GOT3 (cell line): ENCODE measurements around the gene HYAL4.
"Not testable (repeated sequence)": the region's sequence is repeated elsewhere in the genome, so short reads cannot be mapped to it uniquely, and the experiment has no call there.

Experiments used
- DNase-seq: peaks from one replicate; lab custom pipeline; 2025; ENCODE audit warnings: mixed read lengths; lab: John Stamatoyannopoulos, UW

HYAL4 gene, protein sequence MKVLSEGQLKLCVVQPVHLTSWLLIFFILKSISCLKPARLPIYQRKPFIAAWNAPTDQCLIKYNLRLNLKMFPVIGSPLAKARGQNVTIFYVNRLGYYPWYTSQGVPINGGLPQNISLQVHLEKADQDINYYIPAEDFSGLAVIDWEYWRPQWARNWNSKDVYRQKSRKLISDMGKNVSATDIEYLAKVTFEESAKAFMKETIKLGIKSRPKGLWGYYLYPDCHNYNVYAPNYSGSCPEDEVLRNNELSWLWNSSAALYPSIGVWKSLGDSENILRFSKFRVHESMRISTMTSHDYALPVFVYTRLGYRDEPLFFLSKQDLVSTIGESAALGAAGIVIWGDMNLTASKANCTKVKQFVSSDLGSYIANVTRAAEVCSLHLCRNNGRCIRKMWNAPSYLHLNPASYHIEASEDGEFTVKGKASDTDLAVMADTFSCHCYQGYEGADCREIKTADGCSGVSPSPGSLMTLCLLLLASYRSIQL

DNA sequence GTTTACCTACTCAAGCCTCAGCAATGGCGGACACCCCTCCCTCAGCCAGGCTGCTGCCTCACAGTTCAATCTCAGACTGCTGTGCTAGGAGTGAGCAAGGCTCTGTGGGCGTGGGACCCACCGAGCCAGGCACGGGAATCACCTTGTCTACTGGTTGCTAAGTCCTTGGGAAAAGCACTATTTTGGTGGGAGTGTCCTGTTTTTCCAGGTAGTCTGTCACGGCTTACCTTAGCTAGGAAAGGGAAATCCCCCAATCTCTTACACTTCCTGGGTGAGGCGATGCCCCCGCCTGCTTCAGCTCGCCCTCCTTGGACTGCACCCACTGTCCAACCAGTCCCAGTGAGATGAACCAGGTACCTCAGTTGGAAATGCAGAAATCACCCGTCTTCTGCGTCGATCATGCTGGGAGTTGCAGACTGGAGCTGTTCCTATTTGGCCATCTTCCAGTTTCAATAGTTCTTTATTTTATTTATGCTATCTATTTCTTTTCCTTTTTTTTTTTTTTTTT is at the start of gene HYAL4:
TSS of gene HYAL4 (plus strand) at position 458 of the 508 bp plus-strand sequence. CDS start 23,105 bp downstream, outside the sequence.
- no peak for DNase-seq

DNA sequence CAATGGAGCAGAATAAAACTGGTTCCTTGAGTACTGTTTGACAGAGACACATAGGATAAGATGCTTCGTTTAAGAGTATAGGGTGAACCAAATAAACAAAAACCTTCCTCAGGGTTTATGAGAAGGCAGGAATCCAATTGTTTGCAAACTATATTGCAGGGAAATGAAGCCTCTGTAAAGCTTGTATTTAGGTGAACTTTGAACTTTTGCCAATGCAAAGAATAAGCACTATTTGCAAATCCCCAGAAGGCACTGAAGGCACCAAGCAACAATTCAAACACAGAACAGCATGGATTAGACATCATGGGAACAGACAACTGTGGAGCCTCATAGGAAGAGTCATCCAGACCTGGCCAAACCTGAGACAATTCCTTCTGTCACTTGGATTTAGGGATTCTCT is 49.1 kb upstream of the HYAL4 start:
- DNase-seq, result no peak

DNA sequence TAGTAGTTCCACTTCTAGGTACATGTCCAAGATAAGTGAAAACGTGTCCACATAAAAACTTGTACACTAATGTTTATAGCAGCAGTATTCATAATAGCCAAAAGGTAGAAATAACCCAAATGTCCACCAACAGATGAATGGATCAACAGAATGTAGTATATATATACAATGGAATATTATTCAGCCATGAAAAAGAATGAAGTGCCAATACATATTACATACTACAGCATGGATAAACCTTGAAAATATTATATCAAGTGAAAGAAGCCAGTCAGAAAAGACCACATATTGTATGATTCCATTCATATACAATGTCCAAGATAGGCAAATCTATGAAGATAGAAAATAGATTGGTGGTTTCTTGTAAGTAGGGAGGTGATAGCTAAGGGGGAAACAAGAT is 48.4 kb upstream of the HYAL4 start:
- DNase-seq, result no peak

DNA sequence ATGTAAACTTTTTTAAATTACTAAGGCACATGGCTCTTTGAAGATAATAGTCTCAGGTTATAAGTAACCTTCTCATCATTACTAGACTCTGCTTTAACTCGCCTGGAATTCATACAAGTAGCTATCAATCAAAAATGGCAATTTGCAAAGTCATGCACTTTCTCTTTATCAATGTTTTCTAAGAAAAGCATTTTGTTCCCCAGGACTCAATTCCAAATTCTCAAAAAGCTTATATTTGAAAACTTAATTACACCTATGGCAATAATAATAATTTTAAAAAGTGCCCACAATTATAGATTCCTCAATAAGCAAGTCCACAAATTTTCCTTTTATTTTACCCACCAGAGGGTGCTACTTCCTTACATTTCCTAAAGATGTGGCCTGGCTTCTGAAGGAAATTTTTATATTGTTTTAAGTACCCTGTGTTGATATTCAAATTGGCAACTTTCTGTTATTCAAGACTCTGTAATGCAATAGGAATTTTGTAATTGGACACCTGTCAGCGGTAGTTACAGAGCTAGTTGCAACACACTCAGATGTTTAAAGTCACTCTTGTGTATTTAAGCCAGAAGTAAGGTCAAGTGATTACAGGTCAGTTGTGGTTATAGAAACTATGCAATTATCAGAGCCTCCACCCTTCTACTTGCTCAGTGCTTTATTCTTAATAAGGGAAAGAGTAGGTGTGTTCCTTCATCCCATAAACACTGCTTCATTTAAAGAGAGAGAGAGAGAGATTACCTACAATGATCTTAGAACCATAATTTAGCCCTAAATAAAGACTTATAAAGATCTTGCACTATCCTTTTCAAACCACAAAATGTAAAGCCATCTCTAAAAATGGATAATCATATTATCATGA is 47.1 kb upstream of the HYAL4 start:
- DNase-seq, result no peak

DNA sequence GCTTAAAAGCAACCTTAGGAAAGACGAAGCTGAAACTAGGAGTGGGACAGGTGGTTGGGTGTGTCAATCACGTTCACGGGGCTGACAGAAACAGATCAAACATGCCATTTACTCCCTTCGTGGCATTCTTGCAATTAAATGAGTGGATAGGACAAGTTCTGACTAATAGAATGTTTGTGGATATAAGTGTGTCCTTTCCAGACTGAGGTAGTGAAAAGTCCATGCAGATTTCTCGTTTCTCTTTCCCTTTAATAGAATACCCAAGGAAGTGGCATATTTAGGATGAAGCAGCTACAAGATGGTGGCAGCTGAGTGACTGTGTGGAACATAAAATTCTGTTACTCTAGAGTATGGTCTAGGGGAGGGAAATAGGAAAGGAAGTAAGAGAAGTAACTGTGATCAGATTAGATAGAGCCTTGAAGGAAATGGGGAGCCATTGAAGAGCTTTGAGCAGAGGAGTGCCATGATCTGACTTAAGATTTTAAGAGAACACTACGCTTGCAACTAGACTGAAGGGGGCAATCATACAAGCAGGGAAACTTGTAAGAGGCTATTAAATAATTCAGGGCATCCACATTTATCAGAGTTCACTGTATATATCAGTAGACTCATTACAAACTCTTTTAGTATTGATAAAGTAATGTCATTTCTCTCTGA is 46.3 kb upstream of the HYAL4 start:
- no peak for DNase-seq

DNA sequence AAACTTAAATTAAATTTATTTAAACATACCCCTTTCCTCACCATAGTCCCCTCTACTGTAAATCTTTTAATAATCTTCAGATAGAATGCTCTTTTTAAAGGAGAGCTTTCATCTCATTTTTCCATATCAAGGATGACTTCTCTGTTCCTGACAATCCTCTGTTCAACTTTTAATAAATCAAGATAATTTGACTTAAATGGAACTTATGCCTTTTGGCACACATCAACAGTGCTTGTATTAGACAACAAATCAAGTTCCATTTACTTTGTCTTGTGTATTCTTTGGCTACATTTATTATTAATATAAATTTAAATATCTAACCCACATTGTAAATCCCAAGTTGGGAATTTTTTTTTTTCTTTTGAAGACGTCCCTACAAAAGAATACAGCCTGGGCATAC is 42.7 kb upstream of the HYAL4 start:
- DNase-seq, result no peak

DNA sequence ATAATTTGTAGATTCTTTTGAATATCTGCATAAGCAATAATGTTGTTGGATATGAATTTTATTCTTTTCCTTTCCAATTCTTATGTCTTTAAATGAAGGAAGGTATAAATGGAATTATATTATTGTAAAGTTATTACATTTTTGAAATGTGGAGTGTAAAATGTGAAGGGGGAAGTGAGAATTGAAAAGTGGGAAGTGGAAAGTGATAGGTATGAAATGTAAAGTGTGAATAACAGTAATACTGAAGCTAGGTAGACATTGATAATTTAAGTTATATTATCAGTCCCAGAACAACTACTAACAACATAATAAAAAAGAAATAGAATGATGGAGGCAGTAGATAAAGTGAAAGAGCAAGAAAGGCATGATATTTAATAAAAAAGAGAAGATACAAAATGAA is 39.7 kb upstream of the HYAL4 start:
- DNase-seq, result no peak

DNA sequence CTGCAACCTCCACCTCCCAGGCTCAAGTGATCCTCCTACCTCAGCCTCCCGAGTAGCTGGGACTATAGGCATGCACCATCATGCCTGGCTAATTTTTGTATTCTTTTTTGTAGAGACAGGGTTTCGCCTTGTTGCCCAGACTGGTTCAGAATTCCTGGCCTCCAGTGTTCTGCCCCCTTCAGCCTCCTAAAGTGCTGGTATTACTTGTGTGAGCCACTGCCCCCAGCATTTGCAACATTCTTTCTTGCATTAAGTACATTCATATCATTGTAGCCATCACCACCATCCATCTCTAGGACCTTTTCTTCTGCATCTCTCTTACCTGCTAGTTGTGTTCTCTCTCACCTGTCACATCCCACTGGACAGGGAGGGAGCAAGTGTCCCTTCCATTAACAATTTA is 35.5 kb upstream of the HYAL4 start:
- DNase-seq, result no peak

DNA sequence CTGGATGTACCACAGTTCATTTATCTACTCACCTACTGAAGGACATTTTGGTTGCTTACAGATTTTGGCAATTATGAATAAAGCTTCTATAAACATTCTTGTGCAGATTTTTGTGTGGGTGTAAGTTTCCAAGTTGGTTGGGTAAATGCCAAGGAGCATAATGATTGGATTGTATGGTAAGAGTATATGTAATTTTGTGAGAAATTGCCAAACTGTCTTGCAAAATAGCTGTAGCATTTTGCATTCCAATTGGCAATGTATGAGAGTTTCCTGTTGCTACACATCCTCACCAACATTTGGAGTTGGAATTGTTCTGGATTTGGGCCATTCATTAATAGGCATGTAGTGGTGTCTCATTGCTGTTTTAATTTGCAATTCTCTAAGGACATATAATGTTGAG is 33.9 kb upstream of the HYAL4 start:
- DNase-seq, result no peak

DNA sequence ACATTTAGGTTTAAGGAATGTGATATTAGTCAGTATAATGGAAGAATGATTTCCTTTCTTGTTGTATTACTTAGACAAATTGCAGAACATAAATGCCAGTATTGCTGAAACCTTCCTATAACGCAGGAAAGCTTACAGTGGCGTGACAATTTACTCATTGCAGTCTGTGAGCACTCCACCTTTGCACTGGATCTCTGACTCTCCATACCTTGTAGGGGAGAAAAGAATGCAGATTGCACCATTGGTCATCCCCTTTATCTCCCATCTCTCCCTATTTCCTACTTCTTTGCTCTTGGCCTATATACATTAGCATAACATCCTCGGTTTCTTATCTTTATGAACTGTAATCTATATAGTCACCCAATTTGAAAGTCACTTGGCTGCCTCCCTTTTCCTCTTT is 28.1 kb upstream of the HYAL4 start:
- DNase-seq, result no peak

DNA sequence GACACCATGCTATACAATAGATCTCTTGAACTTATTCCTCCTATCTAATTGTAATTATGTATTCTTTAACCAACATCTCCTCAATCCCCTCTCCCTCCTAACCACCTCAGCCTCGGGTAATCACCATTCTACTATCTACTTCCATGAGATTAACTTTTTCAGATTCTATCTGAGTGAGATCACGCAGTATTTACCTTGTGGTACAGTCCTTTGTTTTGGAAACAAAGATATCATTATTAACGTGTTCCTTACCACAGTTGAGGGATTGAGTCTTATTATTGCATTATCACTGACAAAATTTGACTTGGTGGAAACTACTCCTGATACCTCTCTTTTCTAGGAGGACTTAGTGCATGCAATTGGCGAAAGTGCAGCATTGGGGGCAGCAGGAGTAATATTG is 26.0 kb upstream of the HYAL4 start:
- DNase-seq, result no peak

DNA sequence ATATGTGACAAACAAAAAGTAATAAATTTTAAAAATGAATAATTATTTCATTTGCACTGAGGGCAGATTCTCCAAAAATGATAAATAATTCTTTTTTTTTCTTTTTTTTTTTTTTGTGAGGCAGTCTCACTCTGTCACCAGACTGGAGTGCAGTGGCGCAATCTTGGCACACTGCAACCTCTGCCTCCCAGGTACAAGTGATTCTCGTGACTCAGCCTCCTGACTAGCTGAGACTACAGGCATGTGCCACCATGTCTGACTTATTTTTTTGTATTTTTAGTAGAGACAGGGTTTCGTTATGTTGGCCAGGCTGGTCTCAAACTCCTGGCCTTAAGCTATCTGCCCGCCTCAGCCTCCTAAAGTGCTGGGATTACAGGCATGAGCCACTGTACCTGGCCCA is 25.2 kb upstream of the HYAL4 start:
- not testable (repeated sequence) for DNase-seq

DNA sequence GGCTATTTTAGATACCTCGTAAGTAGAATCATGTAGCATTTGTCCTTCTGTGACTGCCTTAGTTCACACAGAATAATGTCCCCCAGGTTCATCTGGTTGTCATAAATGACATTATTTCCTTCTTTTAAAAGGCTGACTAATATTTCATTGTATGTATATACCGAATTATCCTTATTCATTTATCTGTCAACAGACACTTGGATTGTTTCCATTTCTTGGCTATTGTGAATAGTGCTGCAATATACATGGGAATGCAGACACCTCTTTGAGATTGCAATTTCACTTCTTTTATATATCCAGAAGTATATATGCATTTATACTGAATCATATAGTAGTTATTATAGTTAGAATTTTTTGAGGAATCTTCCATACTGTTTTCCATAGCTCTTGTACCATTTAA is 24.1 kb upstream of the HYAL4 start:
- DNase-seq, result no peak

DNA sequence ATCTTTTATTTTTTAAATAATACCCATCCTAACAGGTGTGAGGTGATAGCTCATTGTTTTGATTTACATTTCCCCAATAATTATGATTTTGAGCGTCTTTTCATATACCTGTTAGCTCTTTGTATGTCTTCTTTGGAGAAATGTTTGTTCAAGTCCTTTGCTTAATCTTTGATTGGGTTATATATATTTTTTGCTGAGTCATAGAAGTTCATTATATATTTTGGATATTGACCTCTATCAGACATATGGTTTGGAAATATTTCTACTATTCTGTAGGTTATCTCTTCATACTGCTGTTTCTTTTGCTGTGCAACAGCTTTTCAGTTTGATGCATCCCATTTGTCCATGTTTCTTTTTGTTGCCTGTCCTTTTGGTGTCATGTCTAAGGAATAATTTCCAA is 23.6 kb upstream of the HYAL4 start:
- no peak for DNase-seq

DNA sequence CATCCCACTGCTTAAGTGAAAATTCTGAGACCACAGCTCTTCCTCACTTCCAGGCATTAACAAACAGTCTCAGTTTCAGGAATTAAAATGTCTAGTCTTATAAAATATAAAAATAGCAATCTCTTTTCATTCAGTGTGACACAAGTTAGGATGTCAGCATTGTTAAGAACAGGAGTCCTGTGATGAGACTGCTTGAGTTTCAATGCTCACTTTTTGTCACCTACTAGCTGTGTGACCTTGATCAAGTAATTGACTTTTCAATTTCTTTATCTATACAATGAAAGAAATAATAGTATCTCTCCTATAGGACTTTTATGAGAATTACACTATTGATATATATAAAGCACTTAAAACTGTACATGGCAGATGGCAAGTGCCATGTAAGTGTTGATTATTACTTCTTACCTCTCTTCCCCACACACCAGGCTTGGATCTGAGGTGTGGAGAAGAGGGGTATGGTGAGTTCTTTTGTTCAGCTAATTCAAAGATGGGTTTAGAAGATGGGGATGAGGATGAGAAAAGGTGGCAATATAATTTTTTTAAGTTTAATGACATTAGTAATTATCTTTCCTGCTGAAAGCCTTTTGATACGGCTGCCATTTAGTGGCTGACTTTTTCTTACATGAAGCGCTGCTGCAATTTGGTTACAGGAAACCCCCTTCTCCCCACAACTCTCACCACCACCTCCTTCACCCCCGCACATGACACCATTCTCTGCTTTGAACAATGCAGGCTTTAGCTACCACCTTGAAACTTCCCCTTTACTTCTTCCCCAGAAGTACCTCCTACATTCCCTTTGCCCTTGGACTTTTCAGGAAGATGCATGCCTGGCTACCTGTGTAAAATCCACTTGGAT is 20.8 kb upstream of the HYAL4 start:
- DNase-seq, result no peak

DNA sequence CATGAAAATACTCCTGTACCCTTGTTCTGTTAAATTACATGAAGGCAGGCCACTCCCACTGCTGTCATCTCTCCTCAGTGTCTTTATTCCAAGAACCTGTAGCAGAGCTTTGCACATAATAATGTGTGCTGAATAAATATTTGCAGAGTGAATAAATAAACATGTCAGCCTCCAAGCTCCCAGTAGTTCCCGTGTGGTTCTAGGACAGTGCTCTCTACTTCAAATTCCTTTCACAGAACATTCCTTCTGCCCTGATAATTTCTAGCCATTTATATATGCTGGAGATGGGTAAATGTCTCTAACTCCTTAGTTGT is 20.3 kb upstream of the HYAL4 start:
- DNase-seq, result no peak

DNA sequence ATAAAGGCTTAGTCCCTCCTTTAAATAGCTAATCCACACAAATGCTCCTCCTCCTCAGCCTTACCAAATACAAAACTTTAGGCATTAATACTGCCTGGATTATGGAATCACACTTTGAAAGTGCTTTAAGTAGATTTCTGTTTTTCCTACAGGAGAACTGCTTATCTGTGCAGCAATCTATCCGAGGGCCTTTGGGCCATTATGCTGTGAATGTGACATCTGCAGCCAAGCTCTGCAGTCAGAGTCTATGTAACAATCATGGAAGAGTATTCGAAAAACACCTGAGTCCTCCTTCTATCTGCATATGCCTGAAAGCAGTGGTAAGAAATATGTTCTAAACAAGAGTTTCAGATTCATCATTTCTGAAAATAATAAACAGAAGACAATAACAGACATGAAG is 16.2 kb upstream of the HYAL4 start:
- DNase-seq, result no peak

DNA sequence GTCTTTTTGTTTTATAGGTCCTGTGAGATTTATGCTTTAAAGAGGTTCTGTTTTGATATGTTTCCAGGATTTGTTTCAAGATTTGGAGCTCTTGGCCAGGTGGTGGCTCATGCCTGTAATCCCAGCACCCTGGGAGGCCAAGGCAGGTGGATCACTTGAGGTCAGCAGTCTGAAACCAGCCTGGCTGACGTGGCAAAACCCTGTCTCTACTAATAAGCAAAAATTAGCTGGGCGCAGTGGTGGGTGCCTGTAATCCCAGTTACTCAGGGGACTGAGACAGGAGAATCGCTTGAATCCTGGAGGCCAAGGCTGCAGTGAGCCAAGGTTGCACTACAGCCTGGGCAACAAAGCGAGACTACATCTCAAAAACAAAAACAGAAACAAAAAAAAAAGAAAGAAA is 8.3 kb upstream of the HYAL4 start:
- DNase-seq, result no peak

DNA sequence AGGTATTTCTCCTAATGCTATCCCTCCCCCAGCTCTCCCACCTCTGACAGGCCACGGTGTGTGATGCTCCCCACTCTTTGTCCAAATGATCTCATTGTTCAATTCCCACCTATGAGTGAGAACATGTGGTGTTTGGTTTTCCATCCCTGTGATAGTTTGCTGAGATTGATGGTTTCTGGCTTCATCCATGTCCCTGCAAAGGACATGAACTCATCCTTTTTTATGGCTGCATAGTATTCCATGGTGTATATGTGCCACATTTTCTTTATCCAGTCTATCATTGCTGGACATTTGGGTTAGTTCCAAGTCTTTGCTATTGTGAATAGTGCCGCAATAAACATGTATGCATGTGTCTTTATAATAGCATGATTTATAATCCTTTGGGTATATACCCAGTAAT is 5.9 kb upstream of the HYAL4 start:
- not testable (repeated sequence) for DNase-seq

DNA sequence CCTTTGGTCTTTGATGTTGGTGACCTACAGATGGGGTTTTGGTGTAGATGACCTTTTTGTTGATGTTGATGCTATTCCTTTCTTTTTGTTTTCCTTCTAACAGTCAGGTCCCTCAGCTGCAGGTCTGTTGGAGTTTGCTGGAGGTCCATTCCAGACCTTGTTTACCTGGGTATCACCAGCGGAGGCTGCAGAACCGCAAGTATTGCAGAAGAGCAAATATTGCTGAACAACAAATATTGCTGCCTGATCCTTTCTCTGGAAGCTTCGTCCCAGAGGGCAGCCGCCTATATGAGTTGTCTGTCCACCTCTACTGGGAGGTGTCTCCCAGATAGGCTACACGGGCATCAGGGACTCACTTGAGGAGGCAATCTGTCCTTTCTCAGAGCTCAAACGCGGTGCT is 827 bp upstream of the HYAL4 start:
- DNase-seq, result not testable (repeated sequence)

DNA sequence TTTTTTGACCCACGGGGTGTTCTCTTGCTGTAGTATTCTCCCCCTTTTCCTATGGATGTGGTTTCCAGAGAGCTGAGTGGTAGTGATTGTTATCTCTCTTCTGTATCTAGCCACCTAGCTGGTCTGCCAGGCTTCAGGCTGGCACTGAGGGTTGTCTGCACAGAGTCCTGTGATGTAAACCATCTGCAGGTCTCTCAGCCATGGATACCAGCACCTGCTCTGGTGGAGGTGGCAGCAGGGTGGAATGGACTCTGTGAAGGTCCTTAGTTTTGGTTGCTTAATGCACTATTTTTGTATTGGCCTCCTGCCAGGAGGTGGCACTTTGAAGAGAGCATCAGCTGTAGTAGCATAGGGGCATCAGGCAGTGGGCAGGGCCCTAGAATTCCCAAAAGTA is 851 bp downstream of the HYAL4 start:
- no peak for DNase-seq
